Suppressor macrophage treated with lipopolysaccharide for 1 hour (primary cell): Measurements from ENCODE around the gene PARVG.

ENCODE experiments used
- DNase-seq, 3 donors: peaks; one replicate each; pipeline ENCODE4 v3.0.0-alpha.2; 2020 to 2022

The PARVG gene

GRCh38 chr22:44245867-44246266 lies 65.1 kb downstream of the PARVG start:
- no peak for DNase-seq

- no peak for DNase-seq
Measured at GRCh38 chr22:44246615-44247326, 66.0 kb downstream of the PARVG start.

GRCh38 chr22:44247346-44247745 lies 66.6 kb downstream of the PARVG start:
- no peak for DNase-seq

DNA sequence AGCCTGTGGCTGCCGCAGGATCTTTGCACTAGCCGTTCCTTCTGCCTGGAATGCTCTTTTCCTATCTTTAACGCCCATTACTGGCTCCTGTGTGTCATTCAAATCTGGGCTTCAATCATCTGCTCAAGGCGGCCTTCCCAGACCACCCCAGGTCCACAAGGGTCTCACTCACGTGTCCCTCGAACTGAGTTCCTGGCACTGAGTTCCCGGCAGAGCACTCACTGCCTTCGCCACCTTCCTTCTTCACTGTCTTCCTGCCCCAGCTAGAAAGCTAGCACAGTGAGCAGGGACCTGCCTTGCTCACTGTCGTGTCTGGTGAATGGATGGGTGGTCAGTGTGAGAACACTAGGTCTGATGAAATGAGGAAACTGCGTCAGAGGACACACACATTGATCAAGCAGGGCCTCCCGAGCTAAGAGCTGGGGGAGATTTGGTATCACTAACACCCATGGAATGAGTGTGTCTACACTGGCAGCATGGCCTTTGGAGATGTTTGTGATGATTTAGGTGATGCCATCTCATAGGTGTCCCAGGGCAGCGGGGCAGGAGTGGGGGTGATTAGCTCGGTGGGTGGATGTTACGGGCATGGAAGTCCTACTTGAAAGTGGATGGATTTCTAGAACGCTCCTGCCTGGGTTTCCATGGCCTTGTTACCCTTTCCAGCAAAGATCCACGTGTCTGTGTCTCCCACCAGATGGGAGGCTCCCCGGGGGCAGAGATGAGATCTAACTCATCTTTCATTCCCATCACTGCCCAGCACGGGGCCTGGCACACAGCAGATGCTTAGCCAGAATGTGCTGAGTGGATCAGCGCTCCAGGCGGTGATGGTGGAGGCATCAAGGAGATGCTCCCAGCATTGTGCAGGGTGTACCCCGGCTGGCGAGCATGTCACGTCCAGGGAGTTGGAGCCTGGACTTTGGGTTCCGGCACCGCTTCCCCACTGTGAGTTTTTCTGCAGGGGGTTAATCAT lies 67.5 kb downstream of the PARVG start:
- DNase-seq: no peak

- DNase-seq: no peak
Measured at GRCh38 chr22:44248926-44249325, 68.2 kb downstream of the PARVG start.

DNA sequence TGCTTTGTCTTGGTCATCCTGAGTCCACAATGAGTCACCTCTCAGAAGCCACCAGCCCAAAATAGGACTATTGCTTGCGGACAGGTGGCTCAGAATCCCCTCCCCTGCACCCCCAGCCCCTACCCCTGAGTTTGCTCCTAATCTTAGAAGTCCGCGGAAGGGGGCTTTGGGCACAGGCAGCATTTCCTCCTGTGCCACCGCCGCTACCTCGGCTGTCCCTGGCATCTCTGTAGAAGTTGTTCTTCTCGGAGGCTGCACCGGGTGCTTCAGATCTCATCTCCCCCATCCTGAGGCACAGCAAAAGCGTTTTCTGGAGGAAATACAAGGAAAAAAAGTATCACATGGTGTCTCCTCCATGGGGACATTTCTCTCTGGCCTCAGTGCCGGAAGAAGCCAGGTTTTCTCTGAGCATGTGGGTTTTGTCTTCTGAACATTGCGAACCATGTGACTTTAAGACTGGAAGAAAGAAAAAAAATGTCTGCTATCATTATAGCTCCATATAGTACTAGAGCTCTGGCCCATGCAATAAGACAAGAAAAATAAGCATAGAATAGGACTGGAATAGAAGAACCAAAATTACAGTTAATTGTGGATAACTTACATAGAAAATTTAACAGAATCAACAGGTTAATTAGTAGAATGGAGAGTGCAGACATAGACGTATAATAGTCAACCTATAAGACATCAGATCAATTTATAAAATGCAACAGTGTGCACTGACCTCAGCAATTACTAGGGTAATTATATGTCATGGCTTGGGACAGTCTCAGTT lies 68.8 kb downstream of the PARVG start:
- DNase-seq: no peak

DNA sequence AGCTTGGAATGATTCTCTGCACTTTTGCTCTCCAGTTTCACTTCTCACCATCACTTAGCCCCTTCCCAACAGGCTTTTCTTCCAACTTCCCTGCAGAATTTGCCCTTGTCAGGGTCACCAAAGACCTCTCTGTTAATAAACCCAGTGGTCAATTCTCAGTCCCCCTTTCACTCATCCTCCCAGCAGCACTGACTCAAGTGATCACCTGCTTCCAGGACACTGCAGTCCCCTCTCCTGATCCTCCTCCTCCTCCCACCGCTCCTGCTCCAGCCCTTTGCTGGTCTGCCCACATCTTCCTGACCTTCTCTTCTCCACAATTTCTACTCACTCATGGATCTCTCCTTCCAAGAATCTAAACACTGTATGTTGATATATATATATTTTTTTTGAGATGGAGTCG lies 74.1 kb downstream of the PARVG start:
- DNase-seq: no peak

DNA sequence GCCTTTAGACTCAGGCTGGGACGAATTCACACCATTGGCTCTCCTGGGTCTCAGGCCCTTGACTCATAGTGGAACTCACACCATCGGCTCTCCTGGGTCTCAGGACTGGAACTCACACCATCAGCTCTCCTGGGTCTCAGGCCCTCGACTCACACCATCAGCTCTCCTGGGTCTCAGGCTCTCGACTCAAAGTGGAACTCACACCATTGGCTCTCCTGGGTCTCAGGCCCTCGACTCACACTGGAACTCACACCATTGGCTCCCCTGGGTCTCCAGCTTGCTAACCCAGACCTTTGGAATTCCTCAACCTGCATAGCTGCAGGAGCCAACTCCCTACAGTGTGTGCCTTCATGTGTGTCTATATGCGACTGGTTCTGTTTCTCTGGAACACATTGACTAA lies 75.4 kb downstream of the PARVG start:
- DNase-seq: no peak

GRCh38 chr22:44256556-44257485 lies 76.1 kb downstream of the PARVG start:
- DNase-seq: no peak
